ENCODE measurements around the gene SNAPIN.

- peak; percentile 51; the same call in 1 of the 2 replicates for TF ChIP-seq CTCF (IDR thresholded peaks at IDR 0.05; ENCODE audit: low read length)
- TF ChIP-seq EZH2 (IDR thresholded peaks at IDR 0.05; ENCODE audit: borderline replicate concordance, low read length) = no peak
Measured at GRCh38 chr1:153617663-153618062, 40.8 kb upstream of the SNAPIN start.
